T1000 (cell line): ENCODE data around the gene EPB41L1.
"Not testable (repeated sequence)": the region's sequence is repeated elsewhere in the genome, so short reads cannot be mapped to it uniquely, and the experiment has no call there.

ENCODE experiments used
- DNase-seq: peaks from one replicate; lab custom pipeline; 2025; ENCODE audit warnings: mixed read lengths; lab: John Stamatoyannopoulos, UW

Gene EPB41L1

DNA sequence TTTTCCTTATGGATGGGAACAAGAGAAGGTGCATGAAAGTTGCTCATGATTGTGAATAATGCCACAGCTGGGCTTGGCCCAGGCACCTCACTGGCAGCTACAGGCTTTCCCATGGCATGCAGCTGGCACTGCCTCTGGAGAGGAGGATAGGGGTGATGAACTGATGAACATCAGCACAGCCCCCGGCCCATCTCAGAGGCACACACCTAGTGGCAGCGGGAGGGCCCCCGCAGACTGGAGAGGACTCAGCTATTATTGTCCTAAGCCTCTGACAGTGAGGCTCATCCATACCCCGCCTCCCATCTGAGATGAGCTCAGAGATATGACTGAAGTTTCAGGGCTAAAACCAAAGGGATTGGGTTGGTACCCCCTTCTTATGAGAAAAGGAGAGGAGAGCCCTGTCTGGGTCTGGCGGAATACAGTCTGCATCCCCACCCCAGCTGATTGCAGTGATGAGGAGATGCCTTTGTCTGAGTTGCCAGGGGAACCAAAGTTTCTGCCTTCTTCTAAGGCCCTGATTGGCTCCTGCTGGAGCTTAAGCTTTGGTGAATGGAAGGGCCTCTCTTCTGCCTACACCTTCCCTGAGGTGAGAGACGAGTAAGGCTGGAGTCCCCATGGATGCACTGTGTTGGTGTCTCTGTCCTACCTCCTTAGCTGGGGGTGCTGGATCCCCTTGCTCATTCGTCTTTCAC, 27.6 kb upstream of the EPB41L1 start:
- DNase-seq: no peak

DNA sequence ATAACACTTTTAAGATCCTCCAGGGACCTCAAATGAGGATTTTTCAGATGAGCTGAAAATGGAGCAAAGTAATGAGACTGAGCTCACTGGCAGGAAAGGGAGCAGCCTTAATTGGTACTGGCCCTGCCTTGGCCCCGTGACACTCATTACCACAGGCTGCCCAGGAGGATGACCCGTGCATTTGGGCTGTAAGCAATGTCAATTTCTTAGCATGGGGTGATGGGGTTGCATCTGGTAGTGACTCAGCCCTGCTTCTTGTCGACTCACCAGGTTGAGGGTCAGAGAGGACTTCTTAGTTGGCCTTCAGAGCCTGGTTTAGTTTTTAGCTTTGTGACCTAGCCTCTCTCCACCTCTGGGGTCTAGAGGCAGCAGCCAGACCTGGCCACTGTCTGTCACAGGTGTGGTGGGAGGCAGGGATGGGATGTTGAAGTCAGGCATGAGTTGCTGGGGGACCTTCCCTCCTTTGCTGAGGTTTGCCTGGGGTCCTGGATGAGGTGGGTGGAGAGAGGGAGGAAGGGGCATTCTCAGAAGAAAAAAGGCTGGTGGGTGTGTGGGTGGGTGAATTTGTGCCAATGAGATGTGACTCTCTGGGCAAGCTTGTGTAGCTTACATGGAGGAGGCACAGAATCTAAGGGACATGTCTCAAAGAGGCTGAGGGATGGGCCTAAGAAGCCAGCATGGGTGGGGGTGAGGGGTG, 25.9 kb upstream of the EPB41L1 start:
- peak; percentile 75 for DNase-seq

GRCh38 chr20:36129160-36129543, 25.4 kb upstream of the EPB41L1 start:
- no peak for DNase-seq

DNA sequence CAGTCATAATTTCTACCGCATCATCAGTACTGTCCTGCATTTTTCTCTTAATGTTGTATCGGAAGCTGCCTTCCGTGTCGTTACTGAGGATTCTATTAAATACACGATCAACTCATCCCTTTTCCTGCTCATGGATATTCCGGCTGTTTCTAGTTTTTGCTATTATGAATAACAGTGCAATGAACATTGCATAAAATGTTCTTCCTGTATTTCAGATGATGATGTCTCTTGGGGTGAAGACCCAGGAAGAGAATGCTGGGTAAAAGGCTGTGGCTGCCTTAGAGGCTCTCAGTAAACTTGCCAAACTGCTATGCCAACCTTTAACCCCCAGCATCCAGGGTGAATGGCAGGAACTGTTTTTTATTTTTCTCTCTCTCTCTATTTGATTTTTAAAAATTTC, 24.1 kb upstream of the EPB41L1 start:
- DNase-seq: no peak

GRCh38 chr20:36132802-36133211, 21.7 kb upstream of the EPB41L1 start:
- no peak for DNase-seq

DNA sequence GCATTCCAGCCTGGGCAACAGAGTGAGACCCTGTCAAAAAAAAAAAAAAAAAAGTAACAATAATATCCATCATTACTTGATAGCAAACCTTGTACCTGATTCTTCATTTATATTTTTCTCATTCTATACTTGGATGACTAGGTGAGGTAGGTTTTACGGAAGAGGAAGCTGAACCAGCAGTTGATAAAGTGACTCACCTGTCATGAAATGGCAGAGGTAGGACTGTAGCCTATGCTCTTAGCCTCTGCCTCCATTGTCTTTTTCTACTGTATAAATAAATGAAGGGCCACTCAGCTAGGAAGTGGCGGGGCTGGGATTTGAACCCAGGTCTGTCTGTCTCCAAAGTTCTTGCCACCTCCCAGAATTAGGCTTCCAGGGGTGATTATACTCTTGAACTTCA, 20.7 kb upstream of the EPB41L1 start:
- no peak for DNase-seq

GRCh38 chr20:36135159-36135558, 19.4 kb upstream of the EPB41L1 start:
- no peak for DNase-seq

DNA sequence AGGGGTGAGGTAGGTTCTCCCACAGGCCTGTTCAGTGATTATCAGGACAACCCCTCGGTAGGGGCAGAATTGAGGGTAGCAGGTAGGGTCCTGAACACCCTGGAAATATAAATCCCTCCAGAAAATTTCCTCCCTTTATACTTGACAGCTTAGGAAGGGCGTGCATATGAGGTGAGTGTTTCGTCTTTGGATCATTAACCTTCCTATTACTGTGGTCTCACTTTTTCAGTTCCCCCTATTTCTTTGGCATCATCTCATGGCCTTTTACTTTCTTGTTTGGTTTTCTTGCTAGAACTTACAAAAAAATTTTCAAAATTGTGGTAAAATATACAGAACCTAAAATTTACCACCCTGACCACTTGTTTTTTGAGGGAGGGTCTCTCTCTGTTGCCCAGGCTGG, 18.7 kb upstream of the EPB41L1 start:
- no peak for DNase-seq

GRCh38 chr20:36137313-36137712, 17.2 kb upstream of the EPB41L1 start:
- DNase-seq: not testable (repeated sequence)

GRCh38 chr20:36141310-36141709, 13.2 kb upstream of the EPB41L1 start:
- DNase-seq: no peak

- no peak for DNase-seq
Observed at GRCh38 chr20:36144336-36144735, 10.2 kb upstream of the EPB41L1 start.

DNA sequence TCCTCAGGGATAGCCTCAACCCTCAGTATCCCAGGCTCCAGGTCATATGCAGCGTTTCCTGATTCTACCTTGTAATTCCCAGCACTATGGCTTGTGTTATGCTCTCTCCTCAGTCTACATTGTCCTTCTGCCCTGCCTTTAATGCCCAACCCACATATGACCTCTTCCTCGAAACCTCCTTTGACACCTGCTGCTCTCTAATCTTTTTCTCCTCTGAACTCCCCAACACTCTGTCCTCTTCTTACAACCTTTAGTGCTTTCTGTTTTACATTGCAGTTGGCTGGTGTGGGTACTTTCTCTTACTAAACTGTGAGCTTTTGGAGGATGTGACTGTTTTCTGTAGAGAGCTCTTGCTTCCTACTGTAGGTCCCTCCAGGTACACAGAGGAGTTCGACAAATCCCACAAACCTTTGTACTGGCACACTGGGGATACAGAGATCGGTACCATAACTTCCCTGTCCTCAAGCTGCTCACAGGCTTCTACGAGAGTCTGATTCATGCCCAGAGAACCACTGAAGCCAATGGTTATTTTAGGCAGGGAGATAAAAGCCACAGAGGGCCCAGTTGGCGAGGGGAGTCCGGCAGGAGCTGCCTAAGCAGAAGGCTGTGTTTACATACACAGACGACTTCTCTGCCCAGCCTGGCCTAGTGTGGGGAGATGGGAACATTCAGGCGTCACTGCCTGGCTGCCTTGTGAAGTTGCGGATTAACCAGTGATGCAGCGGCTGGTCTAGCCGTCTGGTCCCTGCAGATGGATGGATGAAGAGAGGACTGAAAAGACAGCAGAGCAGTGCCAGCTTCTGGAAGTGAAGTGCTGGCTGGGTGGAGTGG, 8.4 kb upstream of the EPB41L1 start:
- no peak for DNase-seq

DNA sequence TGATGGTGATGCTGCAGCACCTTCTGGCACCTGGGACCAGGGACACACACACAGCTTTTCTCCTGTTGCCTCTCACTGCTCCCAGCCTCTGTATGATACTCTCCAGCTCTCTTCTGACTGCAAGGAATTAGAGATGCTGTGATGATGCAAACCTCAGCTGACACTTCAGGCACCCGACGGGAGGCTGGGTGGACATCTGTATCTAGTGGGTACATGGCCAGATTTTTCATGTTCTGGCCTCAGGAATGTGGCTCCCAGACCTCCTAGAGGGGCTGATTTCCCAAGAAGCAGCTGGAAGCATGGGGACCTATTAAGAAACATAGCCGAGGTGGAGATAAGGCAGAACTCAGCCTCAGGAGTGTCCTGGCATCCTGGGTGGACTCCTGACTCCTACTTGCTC, 6.8 kb upstream of the EPB41L1 start:
- DNase-seq: no peak

GRCh38 chr20:36148439-36148838, 6.1 kb upstream of the EPB41L1 start:
- no peak for DNase-seq

- no peak for DNase-seq
Observed at GRCh38 chr20:36149012-36149411, 5.5 kb upstream of the EPB41L1 start.

DNA sequence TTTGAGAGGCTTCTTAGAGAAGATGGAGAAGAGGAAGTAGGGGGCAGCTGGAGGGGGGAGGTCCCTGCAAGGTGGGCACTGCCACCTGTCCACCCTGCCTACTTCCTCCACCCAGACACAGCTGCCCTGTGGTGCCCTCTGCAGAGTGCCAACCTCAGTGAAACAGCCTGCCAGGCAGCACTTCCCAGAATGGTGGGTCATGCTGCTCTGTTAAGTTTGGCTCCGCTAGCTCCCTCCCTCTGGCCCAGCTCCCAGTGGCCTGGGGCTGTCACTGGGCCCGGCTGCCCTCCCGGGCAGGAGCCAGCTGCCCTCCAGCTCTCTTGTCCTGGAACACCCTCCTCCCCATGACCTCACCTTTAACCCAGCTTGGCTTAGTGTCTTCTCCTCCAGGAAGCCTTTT, 5.1 kb upstream of the EPB41L1 start:
- no peak for DNase-seq

GRCh38 chr20:36150489-36150846, 4.1 kb upstream of the EPB41L1 start:
- no peak for DNase-seq

- DNase-seq: no peak
Observed at GRCh38 chr20:36150847-36151539, 3.5 kb upstream of the EPB41L1 start.

DNA sequence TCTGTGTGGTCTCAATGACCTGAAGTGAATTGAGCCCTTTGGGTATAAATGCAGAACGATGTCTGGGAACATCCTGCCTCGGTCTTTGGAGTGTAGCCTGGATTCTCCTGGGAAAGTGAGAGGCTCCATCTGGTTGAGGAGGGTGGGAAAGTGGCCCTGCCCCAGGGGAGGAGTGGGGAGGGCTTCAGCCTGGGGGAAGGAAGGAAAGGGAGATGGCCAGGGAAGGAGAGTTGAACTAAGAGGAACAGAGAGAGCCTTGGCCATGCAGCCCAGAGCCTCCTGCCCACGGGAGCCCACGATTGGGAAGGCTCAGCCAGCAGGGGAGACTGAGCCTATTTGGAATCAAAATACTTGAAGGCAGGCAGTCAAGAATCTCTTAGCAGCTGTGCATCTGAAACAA, 2.3 kb upstream of the EPB41L1 start:
- no peak for DNase-seq

GRCh38 chr20:36153204-36153603, 1.3 kb upstream of the EPB41L1 start:
- DNase-seq: no peak

DNA sequence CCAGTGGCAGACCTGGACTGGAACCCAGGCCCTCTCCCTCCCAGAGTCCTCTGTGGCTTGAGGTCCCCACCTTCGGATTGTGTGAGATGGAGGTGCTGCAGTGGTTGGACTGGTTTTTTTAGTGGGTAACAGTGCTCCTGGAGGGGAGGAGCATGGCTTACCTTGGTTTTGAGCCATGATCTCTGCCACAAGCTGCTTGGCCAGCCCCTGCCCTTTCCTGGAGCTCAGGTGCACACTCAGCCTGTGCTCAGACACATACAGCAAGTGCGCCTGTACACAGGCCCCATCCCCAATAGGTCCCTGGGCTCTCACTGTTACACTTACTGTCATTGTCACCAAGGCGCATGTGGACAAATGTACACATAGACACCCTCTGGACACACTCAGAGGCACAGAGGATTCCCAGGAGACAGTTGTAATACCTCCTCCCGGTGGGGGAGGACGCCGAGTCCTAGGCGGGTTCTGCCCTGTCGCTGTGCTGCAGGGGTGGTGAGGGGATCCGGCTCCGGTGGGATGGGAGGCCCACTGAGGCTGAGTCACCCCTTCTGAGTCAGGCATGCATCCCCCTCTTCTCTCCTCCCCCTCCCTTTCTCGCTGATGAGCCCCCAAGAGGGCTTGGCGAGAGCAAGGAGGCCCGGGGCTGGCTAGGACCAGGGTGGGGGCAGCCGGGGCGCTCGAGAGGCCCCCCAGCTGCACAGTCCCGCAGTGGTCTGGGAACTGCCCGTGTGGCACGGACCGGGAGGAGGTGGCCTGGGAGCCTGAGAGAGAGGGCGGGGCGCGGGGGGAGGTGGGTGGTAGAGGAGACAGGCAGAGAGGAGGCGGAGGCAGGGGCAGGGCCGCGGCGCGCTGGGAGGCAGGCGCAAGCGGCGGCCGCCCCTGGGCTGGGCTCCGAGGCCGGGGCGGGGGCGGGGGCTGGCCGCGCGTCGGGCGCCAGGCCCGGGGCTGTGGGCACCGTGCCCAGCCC, 522 bp upstream of the EPB41L1 start:
- peak; percentile 65 for DNase-seq
